HepG2 (cell line): ENCODE data around the gene POU2F2.

Source experiments
- CEBPB ChIP-seq: IDR thresholded peaks from 2 replicates; pipeline ENCODE4 v1.6.1; 2011; ENCODE audit warnings: low read depth, low read length, improper control_type of control experiment, borderline replicate concordance
- DPF2 ChIP-seq: sonication (generic); formaldehyde crosslinking; IDR thresholded peaks from 2 replicates; pipeline ENCODE4 v1.4.0; 2020; ENCODE audit warnings: mild to moderate bottlenecking, low read depth, missing genetic modification reagents, borderline replicate concordance

- TF ChIP-seq DPF2 (CRISPR knock-in tag) (no peak), CEBPB (no peak)
Measured at GRCh38 chr19:42088471-42089190, 43.6 kb downstream of the POU2F2 start.
